Stomach smooth muscle (tissue), 2 donors: ENCODE measurements around the gene SYNM.

Experiments
- H3K27ac ChIP-seq: one replicate; pipeline ENCODE4 v1.7.0; 2013; ENCODE audit warnings: mild to moderate bottlenecking, low read length, inconsistent platforms
- H3K27me3 ChIP-seq, 2 donors: one replicate each; pipeline ENCODE4 v1.7.0; 2013; ENCODE audit warnings: low read length in 2 of 2; ENCODE audit not compliant: insufficient read depth in 2 of 2, control insufficient read depth in 1 of 2
- H3K36me3 ChIP-seq, 2 donors: one replicate each; pipeline ENCODE4 v1.7.0; 2013; ENCODE audit warnings: low read length in 2 of 2; ENCODE audit not compliant: control insufficient read depth in 2 of 2, insufficient read depth in 2 of 2
- H3K4me1 ChIP-seq: one replicate; pipeline ENCODE4 v1.7.0; 2013; ENCODE audit warnings: low read length; ENCODE audit not compliant: control insufficient read depth, insufficient read depth
- H3K4me3 ChIP-seq, 2 donors: one replicate each; pipeline ENCODE4 v1.7.0; 2013; ENCODE audit warnings: low read length in 2 of 2
- H3K9ac ChIP-seq, 2 donors: one replicate each; pipeline ENCODE4 v1.7.0; 2013; ENCODE audit warnings: low read length in 2 of 2, mild to moderate bottlenecking in 1 of 2
- H3K9me3 ChIP-seq, 2 donors: one replicate each; pipeline ENCODE4 v1.7.0; 2013; ENCODE audit warnings: low read length in 2 of 2; ENCODE audit not compliant: control insufficient read depth in 2 of 2
- donor health status: healthy.
- donor health status: Pancreatic carcinoma.

The SYNM gene

DNA sequence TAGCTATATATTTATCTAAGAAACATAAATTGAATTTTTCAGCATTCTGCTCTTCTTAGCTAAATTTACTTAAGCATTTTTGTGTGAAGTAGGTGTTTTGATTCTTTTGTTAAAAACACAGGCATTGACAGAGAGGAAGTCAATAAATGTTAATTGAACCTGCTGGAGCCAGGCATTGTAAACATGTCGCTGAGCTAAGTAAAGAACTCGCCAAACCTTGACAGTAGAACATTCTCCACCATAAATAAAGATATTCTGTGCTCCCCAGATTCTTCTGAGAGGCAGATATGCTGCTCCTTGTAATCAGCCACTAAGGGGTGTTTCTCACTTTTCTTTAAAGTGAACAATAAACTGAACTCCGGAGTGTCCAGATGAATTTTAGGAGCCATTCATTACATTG is 38.4 kb downstream of the SYNM start:
- H3K27ac ChIP-seq, result peak overlapping the region; percentile 91
- peaks cover 54% of the 10 kb centered on the region for H3K4me1 ChIP-seq
- H3K27me3 ChIP-seq, result no peaks in the 10 kb centered on the region
- no peaks in the 10 kb centered on the region for H3K9me3 ChIP-seq
- H3K4me3 ChIP-seq, result no peak overlapping the region
- peak overlapping the region in 1 of 2 donors; percentile 44 for H3K9ac ChIP-seq
- no peaks in the 10 kb centered on the region for H3K36me3 ChIP-seq

- H3K27ac ChIP-seq, result peak overlapping the region; percentile 91
- peaks cover 56% of the 10 kb centered on the region for H3K4me1 ChIP-seq
- no peaks in the 10 kb centered on the region for H3K36me3 ChIP-seq
- H3K27me3 ChIP-seq, result no peaks in the 10 kb centered on the region
- H3K9ac ChIP-seq, result peak overlapping the region; percentile 29 to 56
- no peaks in the 10 kb centered on the region for H3K9me3 ChIP-seq
- H3K4me3 ChIP-seq, result peak overlapping the region in 1 of 2 donors; percentile 15
Observed at GRCh38 chr15:99143655-99144610, 39.1 kb downstream of the SYNM start.

- no peaks in the 10 kb centered on the region for H3K27me3 ChIP-seq
- no peak overlapping the region for H3K9ac ChIP-seq
- H3K4me1 ChIP-seq, result peaks cover 62% of the 10 kb centered on the region
- H3K9me3 ChIP-seq, result no peaks in the 10 kb centered on the region
- peak overlapping the region; percentile 91 for H3K27ac ChIP-seq
- H3K36me3 ChIP-seq, result peaks cover 2 to 5% of the 10 kb centered on the region in 2 donors
- no peak overlapping the region for H3K4me3 ChIP-seq
Observed at GRCh38 chr15:99145005-99145404, 40.1 kb downstream of the SYNM start.

DNA sequence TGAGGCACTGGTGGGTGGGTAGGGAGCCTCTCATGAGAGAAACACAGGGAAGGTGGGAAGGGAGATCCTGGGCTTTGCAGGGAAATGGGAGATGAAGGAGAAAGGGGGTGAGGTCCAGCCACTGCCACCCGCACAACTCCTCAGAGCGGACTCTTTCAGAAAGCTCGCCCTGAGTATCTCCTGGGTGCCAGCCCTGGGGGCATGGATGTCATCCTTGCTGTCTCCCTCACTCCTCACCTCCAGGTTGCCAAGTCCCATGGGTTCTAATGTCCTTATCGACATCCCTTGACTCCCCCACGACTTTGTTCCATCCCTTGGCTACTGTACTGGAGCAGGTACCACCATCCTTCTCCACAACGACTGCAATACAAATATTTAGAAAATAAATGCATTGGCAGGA is 40.9 kb downstream of the SYNM start:
- H3K36me3 ChIP-seq, result peaks cover 5% of the 10 kb centered on the region in 2 donors
- H3K9me3 ChIP-seq, result no peaks in the 10 kb centered on the region
- peak overlapping the region in 1 of 2 donors; percentile 36 for H3K9ac ChIP-seq
- peak overlapping the region; percentile 91 for H3K27ac ChIP-seq
- no peak overlapping the region for H3K4me3 ChIP-seq
- no peaks in the 10 kb centered on the region for H3K27me3 ChIP-seq
- H3K4me1 ChIP-seq, result peaks cover 62% of the 10 kb centered on the region

DNA sequence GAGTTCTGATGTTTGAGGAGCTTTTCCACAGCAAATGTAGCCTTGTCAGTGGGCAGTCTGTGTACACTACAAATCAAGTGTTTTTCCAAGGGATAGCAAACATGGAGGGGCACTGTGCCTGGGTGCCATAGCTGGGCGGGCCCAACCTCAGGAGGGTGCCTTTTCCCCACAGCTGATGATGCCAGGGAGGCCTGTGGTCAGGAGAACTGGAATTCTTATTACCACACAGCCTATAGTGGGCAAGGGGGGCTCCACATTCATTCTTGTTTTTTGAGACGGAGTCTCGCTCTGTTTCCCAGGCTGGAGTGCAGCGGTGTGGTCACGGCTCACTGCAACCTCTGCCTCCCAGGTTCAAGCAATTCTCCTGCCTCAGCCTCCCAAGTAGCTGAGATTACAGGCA is 41.8 kb downstream of the SYNM start:
- Histone ChIP-seq H3K36me3 (peaks cover 5 to 9% of the 10 kb centered on the region in 2 donors), H3K9me3 (no peaks in the 10 kb centered on the region), H3K27ac (peak overlapping the region; percentile 91), H3K4me1 (peaks cover 65% of the 10 kb centered on the region), H3K27me3 (no peaks in the 10 kb centered on the region), H3K9ac (no peak overlapping the region), H3K4me3 (no peak overlapping the region)

- no peaks in the 10 kb centered on the region for H3K27me3 ChIP-seq
- peak overlapping the region; percentile 7 to 51 for H3K9ac ChIP-seq
- H3K4me1 ChIP-seq, result peaks cover 50% of the 10 kb centered on the region
- H3K36me3 ChIP-seq, result peaks cover 5 to 9% of the 10 kb centered on the region in 2 donors
- H3K9me3 ChIP-seq, result no peaks in the 10 kb centered on the region
- H3K27ac ChIP-seq, result peak overlapping the region; percentile 85
- H3K4me3 ChIP-seq, result peak overlapping the region; percentile 27 to 44
Observed at GRCh38 chr15:99148851-99149276, 44.0 kb downstream of the SYNM start.

- Histone ChIP-seq H3K4me1 (peaks cover 45% of the 10 kb centered on the region), H3K9me3 (no peaks in the 10 kb centered on the region), H3K4me3 (peak overlapping the region in 1 of 2 donors; percentile 27), H3K27ac (peak overlapping the region; percentile 85), H3K9ac (peak overlapping the region; percentile 7 to 51), H3K36me3 (peaks cover 5 to 9% of the 10 kb centered on the region in 2 donors), H3K27me3 (no peaks in the 10 kb centered on the region)
Observed at GRCh38 chr15:99149366-99149765, 44.5 kb downstream of the SYNM start.

GRCh38 chr15:99151156-99151555 is 46.3 kb downstream of the SYNM start:
- Histone ChIP-seq H3K27me3 (no peaks in the 10 kb centered on the region), H3K4me1 (peaks cover 30% of the 10 kb centered on the region), H3K27ac (no peak overlapping the region), H3K4me3 (no peak overlapping the region), H3K36me3 (peaks cover 5 to 13% of the 10 kb centered on the region in 2 donors), H3K9ac (no peak overlapping the region), H3K9me3 (no peaks in the 10 kb centered on the region)

GRCh38 chr15:99153026-99153535 is 48.2 kb downstream of the SYNM start:
- H3K4me1 ChIP-seq, result peaks cover 35% of the 10 kb centered on the region
- H3K27me3 ChIP-seq, result no peaks in the 10 kb centered on the region
- H3K36me3 ChIP-seq, result peaks cover 5 to 16% of the 10 kb centered on the region in 2 donors
- H3K9ac ChIP-seq, result no peak overlapping the region
- no peaks in the 10 kb centered on the region for H3K9me3 ChIP-seq
- H3K4me3 ChIP-seq, result no peak overlapping the region
- H3K27ac ChIP-seq, result no peak overlapping the region

GRCh38 chr15:99154271-99154670 is 49.4 kb downstream of the SYNM start:
- H3K27ac ChIP-seq, result no peak overlapping the region
- H3K27me3 ChIP-seq, result no peaks in the 10 kb centered on the region
- H3K9ac ChIP-seq, result no peak overlapping the region
- H3K4me3 ChIP-seq, result no peak overlapping the region
- no peaks in the 10 kb centered on the region for H3K9me3 ChIP-seq
- peaks cover 10 to 21% of the 10 kb centered on the region in 2 donors for H3K36me3 ChIP-seq
- peaks cover 23% of the 10 kb centered on the region for H3K4me1 ChIP-seq
